ENCODE results near the gene LILRB5.
"Not testable (repeated sequence)": the region's sequence is repeated elsewhere in the genome, so short reads cannot be mapped to it uniquely, and the experiment has no call there.

GRCh38 chr19:54240372-54241336 is 16.4 kb downstream of the LILRB5 start:
- TF ChIP-seq EZH2 (IDR thresholded peaks at IDR 0.05); POLR2AphosphoS5 (IDR thresholded peaks at IDR 0.05; ENCODE audit: borderline replicate concordance, low read depth, low read length); FOXP2 (optimal IDR thresholded peaks at IDR 0.05; ENCODE audit: control extremely low read depth, extremely low read length, insufficient read depth): not testable (repeated sequence)

Data from SK-N-MC (cell line).